Upper lobe of left lung (tissue), 4 donors: ENCODE results near the gene CSRP1.

ENCODE experiments used
- CTCF ChIP-seq, 6 experiments: fragments of 450-650 bp in 4 of 6; fragments of 200-600 bp in 2 of 6; sonication (generic) in 2 of 6; IDR thresholded peaks; one replicate each; pipeline ENCODE4 v1.5.1; 2016 to 2019; ENCODE audit warnings: antibody characterized with exemption in 6 of 6
- POLR2AphosphoS5 ChIP-seq, 2 donors: sonication (generic); formaldehyde crosslinking; IDR thresholded peaks; one replicate each; pipeline ENCODE4 v1.5.1; 2017; ENCODE audit warnings: antibody characterized with exemption in 2 of 2

DNA sequence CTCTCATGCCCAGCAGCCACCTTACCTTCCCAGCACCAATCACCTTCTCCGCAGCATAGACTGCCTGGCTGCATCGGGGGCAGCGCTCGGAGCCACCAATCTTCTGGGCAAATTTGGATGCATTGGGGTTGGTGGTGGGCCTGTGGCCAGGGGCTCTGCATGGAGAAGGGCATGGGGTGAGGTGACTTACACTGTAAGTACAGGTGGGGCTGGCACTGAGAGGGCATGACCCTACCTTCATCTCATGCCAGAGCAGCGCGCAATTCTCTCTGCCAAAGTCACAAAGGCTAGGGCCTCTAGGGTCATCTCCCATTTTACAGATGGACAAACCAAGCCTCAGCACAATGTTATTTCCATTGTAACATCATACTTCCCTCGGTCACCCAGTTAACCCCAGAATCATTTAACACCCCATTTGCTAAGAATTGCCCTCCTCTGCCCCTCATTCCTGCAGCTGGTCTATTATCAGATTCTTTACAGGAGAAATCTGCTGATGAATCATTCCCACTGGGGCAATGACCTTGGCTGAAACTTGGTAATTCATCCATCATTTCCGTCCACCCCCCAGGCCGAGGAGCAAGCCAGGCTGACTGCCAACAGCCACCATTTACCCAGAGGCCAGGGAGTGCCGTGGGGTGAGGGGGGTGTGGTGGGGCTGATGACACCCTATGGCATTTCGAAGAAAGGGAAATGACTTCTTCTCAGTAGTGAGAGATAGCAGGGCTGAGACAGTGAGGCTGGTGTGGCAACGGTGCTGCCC is 17.9 kb downstream of the CSRP1 start:
- TF ChIP-seq POLR2AphosphoS5 (IDR thresholded peaks at IDR 0.05) = peak; percentile 57 to 85
- TF ChIP-seq CTCF (IDR thresholded peaks at IDR 0.05) = no peak
